DOHH2 (cell line): ENCODE results near the gene C1orf232.

Experiments used
- H3F3A ChIP-seq: fragments of 200-600 bp; sonication (generic), shearing (Covaris generic); 2 replicates; pipeline ENCODE4 v1.6.0; 2016; ENCODE audit warnings: antibody characterized with exemption, mild to moderate bottlenecking; ENCODE audit not compliant: control insufficient read depth, insufficient read depth
- H3K27ac ChIP-seq: fragments of 200-600 bp; sonication (generic); 2 replicates; pipeline ENCODE4 v1.5.1; 2014; ENCODE audit warnings: low read depth, mild to moderate bottlenecking, low read length, moderate library complexity
- H3K27me3 ChIP-seq: fragments of 200-600 bp; sonication (generic); 2 replicates; pipeline ENCODE4 v1.6.1; 2014; ENCODE audit warnings: mild to moderate bottlenecking, low read length, mixed read lengths; ENCODE audit not compliant: control insufficient read depth
- H3K36me3 ChIP-seq: fragments of 200-600 bp; sonication (generic); 2 replicates; pipeline ENCODE4 v1.6.1; 2014; ENCODE audit warnings: mild to moderate bottlenecking, low read length, moderate library complexity, mixed read lengths; ENCODE audit not compliant: control insufficient read depth
- H3K4me1 ChIP-seq: fragments of 200-600 bp; sonication (generic); 2 replicates; pipeline ENCODE4 v1.6.1; 2014; ENCODE audit warnings: mild to moderate bottlenecking, low read length, mixed read lengths; ENCODE audit not compliant: control insufficient read depth
- H3K4me2 ChIP-seq: fragments of 200-600 bp; sonication (generic); 2 replicates; pipeline ENCODE4 v1.6.0; 2014; ENCODE audit warnings: mild to moderate bottlenecking, low read length, moderate library complexity
- H3K4me3 ChIP-seq: fragments of 200-600 bp; sonication (generic); 2 replicates; pipeline ENCODE4 v1.5.1; 2014; ENCODE audit warnings: mild to moderate bottlenecking, low read length, mixed read lengths
- H3K79me2 ChIP-seq: fragments of 200-600 bp; sonication (generic); 2 replicates; pipeline ENCODE4 v1.6.1; 2014; ENCODE audit warnings: mild to moderate bottlenecking, low read length, mixed read lengths; ENCODE audit not compliant: control insufficient read depth
- H3K9me2 ChIP-seq: fragments of 200-600 bp; sonication (generic); replicated peaks from 2 replicates; pipeline ENCODE4 v1.6.1; 2014; ENCODE audit warnings: mild to moderate bottlenecking, low read length, mixed read lengths; ENCODE audit not compliant: control insufficient read depth
- H3K9me3 ChIP-seq: fragments of 200-600 bp; sonication (generic); 2 replicates; pipeline ENCODE4 v1.6.1; 2014; ENCODE audit warnings: antibody characterized with exemption, low read length, mixed read lengths; ENCODE audit not compliant: control insufficient read depth, insufficient read depth
- H4K20me1 ChIP-seq: fragments of 200-600 bp; sonication (generic); 2 replicates; pipeline ENCODE4 v1.6.0; 2014; ENCODE audit warnings: low read depth, mild to moderate bottlenecking, antibody characterized with exemption, low read length, moderate library complexity; ENCODE audit not compliant: control insufficient read depth, insufficient read depth
- EZH2phosphoT487 ChIP-seq: fragments of 200-600 bp; sonication (generic); IDR thresholded peaks from 2 replicates; pipeline ENCODE4 v1.6.1; 2017; ENCODE audit warnings: borderline replicate concordance, mild to moderate bottlenecking, antibody characterized with exemption, low read length, moderate library complexity, mixed read lengths
- TF ChIP-seq, protein P1 (sequence below): fragments of 200-600 bp; sonication (generic); IDR thresholded peaks from one replicate; pipeline ENCODE4 v1.5.1; 2014; ENCODE audit warnings: antibody characterized with exemption, mild to moderate bottlenecking, low read depth, low read length; ENCODE audit not compliant: poor library complexity, severe bottlenecking

The C1orf232 gene

DNA sequence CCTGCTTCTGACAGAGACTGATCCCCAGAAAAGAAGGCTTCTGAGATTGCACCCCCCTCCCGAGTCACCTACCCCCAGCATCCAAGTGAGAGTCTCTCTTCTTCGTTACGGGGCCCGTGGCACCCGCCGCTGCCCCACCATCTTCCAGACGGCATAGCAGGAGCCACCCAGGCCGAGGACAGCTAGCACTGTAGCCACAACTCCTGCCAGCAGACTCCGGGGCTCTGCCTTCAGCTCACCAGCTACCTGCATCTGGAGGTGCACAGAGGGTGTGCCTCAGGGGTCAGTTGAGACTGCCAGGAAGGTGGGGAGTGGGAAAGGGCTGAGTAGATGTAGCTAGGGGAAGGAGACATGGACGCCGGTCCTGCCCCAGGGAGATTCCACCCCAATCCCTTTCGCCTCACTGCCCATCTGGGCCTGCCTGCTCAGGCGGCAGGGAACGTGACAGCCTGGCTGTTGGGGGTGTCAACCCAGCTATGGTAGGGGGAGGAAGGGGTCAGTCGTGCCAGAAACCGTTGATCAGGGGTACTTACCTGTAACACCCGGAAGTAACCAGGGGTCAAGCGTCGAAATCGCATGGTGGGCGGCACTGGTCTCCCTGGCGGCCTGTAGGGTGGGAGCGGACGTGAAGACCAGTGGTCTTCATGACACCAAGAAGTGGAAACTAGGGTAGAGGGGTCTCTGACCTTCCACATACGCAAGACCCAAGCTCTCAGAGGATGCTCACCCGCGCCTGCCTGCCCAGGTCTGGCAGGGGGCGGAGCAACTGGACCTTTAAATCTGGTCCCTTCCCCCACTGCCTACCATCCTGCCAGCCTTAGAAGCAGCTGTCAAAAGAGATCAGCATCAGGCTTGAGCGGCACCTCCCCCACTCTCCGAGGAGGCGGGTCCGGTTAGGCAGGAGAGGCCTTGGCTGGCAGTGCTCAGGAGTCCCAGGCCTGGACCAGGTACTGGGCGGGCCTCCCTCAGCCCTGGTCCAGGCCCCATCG lies 2.6 kb upstream of the C1orf232 start, which contains the start of gene ZNF593OS:
Gene ZNF593OS, minus strand, starts transcription at position 749 of the 989 bp plus-strand sequence. Its CDS starts 171 bp downstream, at position 578.
- peak within 1 kb of the TSS; percentile 93 for H3K4me3 ChIP-seq
- no peaks in the 10 kb centered on the region for H3K27me3 ChIP-seq
- peak within 1 kb of the TSS; percentile 89 for H3K4me2 ChIP-seq
- H3K79me2 ChIP-seq, result peaks cover 20% of the 10 kb centered on the region
- no peaks in the 10 kb centered on the region for H3K9me3 ChIP-seq
- H3K9me2 ChIP-seq, result no peaks in the 10 kb centered on the region
- TF ChIP-seq, protein P1, sequence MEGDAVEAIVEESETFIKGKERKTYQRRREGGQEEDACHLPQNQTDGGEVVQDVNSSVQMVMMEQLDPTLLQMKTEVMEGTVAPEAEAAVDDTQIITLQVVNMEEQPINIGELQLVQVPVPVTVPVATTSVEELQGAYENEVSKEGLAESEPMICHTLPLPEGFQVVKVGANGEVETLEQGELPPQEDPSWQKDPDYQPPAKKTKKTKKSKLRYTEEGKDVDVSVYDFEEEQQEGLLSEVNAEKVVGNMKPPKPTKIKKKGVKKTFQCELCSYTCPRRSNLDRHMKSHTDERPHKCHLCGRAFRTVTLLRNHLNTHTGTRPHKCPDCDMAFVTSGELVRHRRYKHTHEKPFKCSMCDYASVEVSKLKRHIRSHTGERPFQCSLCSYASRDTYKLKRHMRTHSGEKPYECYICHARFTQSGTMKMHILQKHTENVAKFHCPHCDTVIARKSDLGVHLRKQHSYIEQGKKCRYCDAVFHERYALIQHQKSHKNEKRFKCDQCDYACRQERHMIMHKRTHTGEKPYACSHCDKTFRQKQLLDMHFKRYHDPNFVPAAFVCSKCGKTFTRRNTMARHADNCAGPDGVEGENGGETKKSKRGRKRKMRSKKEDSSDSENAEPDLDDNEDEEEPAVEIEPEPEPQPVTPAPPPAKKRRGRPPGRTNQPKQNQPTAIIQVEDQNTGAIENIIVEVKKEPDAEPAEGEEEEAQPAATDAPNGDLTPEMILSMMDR, result no peak
- TF ChIP-seq EZH2phosphoT487, result no peak
- peaks cover 14% of the 10 kb centered on the region for H3K4me1 ChIP-seq
- H4K20me1 ChIP-seq, result no peaks in the 10 kb centered on the region
- H3K36me3 ChIP-seq, result peaks cover 22% of the 10 kb centered on the region
- H3K27ac ChIP-seq, result no peak within 1 kb of the TSS
- H3F3A ChIP-seq, result peaks cover 3% of the 10 kb centered on the region; the same call in 1 of the 2 replicates

DNA sequence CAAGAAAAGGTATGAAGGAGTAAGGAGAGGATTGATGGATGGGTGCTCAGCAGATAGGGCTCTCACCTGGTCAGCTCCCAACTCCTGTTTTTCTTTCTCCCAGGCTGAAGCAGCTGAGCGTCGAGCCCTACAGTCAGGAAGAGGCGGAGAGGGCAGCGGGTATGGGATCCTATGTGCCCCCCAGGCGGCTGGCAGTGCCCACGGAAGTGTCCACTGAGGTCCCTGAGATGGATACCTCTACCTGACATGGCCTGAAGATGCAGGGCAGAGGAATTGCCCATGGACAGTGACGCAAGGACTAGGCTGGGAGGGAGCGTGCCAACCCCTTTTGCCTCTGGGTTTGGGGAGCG lies 1.7 kb upstream of the C1orf232 start:
- H3K27ac ChIP-seq, result peak overlapping the region; percentile 22; the same call in 1 of the 2 replicates

DNA sequence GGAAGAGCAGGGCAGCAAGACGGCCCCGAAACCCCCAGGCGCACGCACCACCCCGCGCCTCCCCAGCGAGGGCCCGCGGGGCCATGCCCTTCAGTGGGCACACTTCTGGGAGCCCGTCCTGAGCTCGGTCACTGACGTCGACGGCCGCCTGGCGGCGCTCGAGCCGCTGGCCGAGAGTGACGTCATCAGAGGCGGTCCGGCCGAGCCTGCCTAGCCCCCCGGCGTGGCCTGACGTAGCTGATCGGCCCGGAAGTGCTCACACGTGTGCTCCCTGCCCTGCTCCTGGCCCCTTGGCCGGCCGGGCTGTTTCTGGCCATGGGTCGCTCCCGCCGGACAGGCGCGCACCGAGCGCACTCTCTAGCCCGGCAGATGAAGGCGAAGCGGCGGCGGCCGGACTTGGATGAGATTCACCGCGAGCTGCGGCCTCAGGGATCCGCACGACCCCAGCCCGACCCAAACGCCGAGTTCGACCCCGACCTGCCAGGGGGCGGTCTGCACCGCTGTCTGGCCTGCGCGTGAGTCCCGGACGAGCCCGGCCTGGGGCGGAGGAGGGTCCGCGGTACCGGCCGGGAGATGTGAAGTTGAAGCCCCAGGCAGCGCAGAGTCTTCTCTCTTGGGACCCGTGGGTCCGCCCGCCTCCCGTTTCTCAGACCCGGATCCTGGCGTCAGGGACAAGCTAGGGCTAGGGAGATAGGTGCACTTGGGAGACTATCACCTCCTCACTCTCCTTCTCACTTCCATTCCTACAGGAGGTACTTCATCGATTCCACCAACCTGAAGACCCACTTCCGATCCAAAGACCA lies 1.1 kb upstream of the C1orf232 start, which contains the start of gene ZNF593:
Gene ZNF593, plus strand, starts transcription at position 240 of the 803 bp plus-strand sequence. Its CDS starts 76 bp downstream, at position 316.
- Histone ChIP-seq H4K20me1 (no peaks in the 10 kb centered on the region), H3K27ac (peak within 1 kb of the TSS; percentile 22; the same call in 1 of the 2 replicates), H3K9me2 (no peaks in the 10 kb centered on the region), H3K27me3 (no peaks in the 10 kb centered on the region; the same call in 1 of the 2 replicates), H3K4me2 (peak within 1 kb of the TSS; percentile 89), H3K79me2 (peaks cover 20% of the 10 kb centered on the region), H3K4me1 (peaks cover 14% of the 10 kb centered on the region), H3K4me3 (peak within 1 kb of the TSS; percentile 93), H3K9me3 (no peaks in the 10 kb centered on the region), H3K36me3 (peaks cover 22% of the 10 kb centered on the region), H3F3A (peaks cover 3% of the 10 kb centered on the region; the same call in 1 of the 2 replicates)
- TF ChIP-seq EZH2phosphoT487, result no peak
- TF ChIP-seq, protein P1, result peak; percentile 87

More for the DNA sequence above, 1.7 kb upstream of the C1orf232 start:
- H3K79me2 ChIP-seq, result peaks cover 20% of the 10 kb centered on the region
- H3K4me3 ChIP-seq, result peak overlapping the region; percentile 93
- peaks cover 3% of the 10 kb centered on the region; the same call in 1 of the 2 replicates for H3F3A ChIP-seq
- H3K4me1 ChIP-seq, result peaks cover 14% of the 10 kb centered on the region
- H3K9me3 ChIP-seq, result no peaks in the 10 kb centered on the region
- no peaks in the 10 kb centered on the region for H3K27me3 ChIP-seq
- peak overlapping the region; percentile 89 for H3K4me2 ChIP-seq
- TF ChIP-seq, protein P1, result no peak
- no peak for TF ChIP-seq EZH2phosphoT487
- H3K9me2 ChIP-seq, result no peaks in the 10 kb centered on the region
- peaks cover 22% of the 10 kb centered on the region for H3K36me3 ChIP-seq
- H4K20me1 ChIP-seq, result no peaks in the 10 kb centered on the region
